Measurements from ENCODE around the gene CMSS1. TPM values are rescaled to one million over a fixed set of nuclear protein-coding genes. Genes with fewer than 3 reads are reported as not detected.
"Not testable (repeated sequence)": the region's sequence is repeated elsewhere in the genome, so short reads cannot be mapped to it uniquely, and the experiment has no call there.

Gene CMSS1
- polyA plus RNA-seq, 1 donor from 2014 or later = 31.8 TPM

- Histone ChIP-seq H3K79me2 (replicated peaks; ENCODE audit: insufficient read depth, low read length) (no peaks in the 10 kb centered on the region), H3K9me3 (ENCODE audit: low read length) (no peaks in the 10 kb centered on the region), H3K36me3 (ENCODE audit: insufficient read depth, low read length) (no peaks in the 10 kb centered on the region), H2AFZ (ENCODE audit: low read depth, low read length) (no peak overlapping the region), H3K9ac (ENCODE audit: low read length) (no peak overlapping the region), H3F3A (ENCODE audit: insufficient read depth, low read length, poor library complexity, severe bottlenecking) (no peaks in the 10 kb centered on the region), H4K20me1 (ENCODE audit: insufficient read depth) (no peaks in the 10 kb centered on the region), H3K9me2 (ENCODE audit: insufficient read depth, low read length) (no peaks in the 10 kb centered on the region), H3K4me2 (ENCODE audit: low read length) (no peak overlapping the region), H3K27ac (ENCODE audit: low read length) (no peak overlapping the region), H3K4me3 (ENCODE audit: low read length) (no peak overlapping the region), H3K27me3 (ENCODE audit: insufficient read depth, low read depth, low read length) (no peaks in the 10 kb centered on the region)
- TF ChIP-seq EZH2 (IDR thresholded peaks at IDR 0.05; ENCODE audit: borderline replicate concordance, insufficient read depth, low read length, poor library complexity, severe bottlenecking) (no peak), MXI1 (conservative IDR thresholded peaks at IDR 0.05; ENCODE audit: poor library complexity, severe bottlenecking) (no peak), CTCF (IDR thresholded peaks at IDR 0.05; ENCODE audit: poor library complexity, severe bottlenecking) (no peak), REST (IDR thresholded peaks at IDR 0.05; ENCODE audit: borderline replicate concordance) (no peak)
Observed at GRCh38 chr3:100047455-100048141, 229.9 kb downstream of the CMSS1 start.

- H4K20me1 ChIP-seq (ENCODE audit: insufficient read depth) = no peaks in the 10 kb centered on the region
- H3K79me2 ChIP-seq (replicated peaks; ENCODE audit: insufficient read depth, low read length) = no peaks in the 10 kb centered on the region
- H3F3A ChIP-seq (ENCODE audit: insufficient read depth, low read length, poor library complexity, severe bottlenecking) = no peaks in the 10 kb centered on the region
- no peaks in the 10 kb centered on the region for H3K27me3 ChIP-seq (ENCODE audit: insufficient read depth, low read depth, low read length)
- H3K9me3 ChIP-seq (ENCODE audit: low read length) = no peaks in the 10 kb centered on the region
- no peaks in the 10 kb centered on the region for H3K9me2 ChIP-seq (ENCODE audit: insufficient read depth, low read length)
- no peak overlapping the region for H3K9ac ChIP-seq (ENCODE audit: low read length)
- H3K36me3 ChIP-seq (ENCODE audit: insufficient read depth, low read length) = no peaks in the 10 kb centered on the region
- H2AFZ ChIP-seq (ENCODE audit: low read depth, low read length) = no peak overlapping the region
- TF ChIP-seq POLR2AphosphoS5 (IDR thresholded peaks at IDR 0.05) (no peak), RAD21 (conservative IDR thresholded peaks at IDR 0.05) (no peak), MXI1 (conservative IDR thresholded peaks at IDR 0.05; ENCODE audit: poor library complexity, severe bottlenecking) (no peak), EP300 (conservative IDR thresholded peaks at IDR 0.05; ENCODE audit: poor library complexity, severe bottlenecking) (no peak), SMC3 (conservative IDR thresholded peaks at IDR 0.05; ENCODE audit: poor library complexity) (no peak), TAF1 (IDR thresholded peaks at IDR 0.05; ENCODE audit: low read depth) (no peak), REST (IDR thresholded peaks at IDR 0.05; ENCODE audit: borderline replicate concordance) (no peak), EZH2 (IDR thresholded peaks at IDR 0.05; ENCODE audit: borderline replicate concordance, insufficient read depth, low read length, poor library complexity, severe bottlenecking) (no peak), CTCF (IDR thresholded peaks at IDR 0.05; ENCODE audit: poor library complexity, severe bottlenecking) (no peak)
- H3K27ac ChIP-seq (ENCODE audit: low read length) = no peak overlapping the region
- no peak overlapping the region for H3K4me2 ChIP-seq (ENCODE audit: low read length)
- no peak overlapping the region for H3K4me3 ChIP-seq (ENCODE audit: low read length)
Observed at GRCh38 chr3:100048248-100048647, 230.6 kb downstream of the CMSS1 start.

GRCh38 chr3:100051513-100051912 lies 233.9 kb downstream of the CMSS1 start:
- H4K20me1 ChIP-seq (ENCODE audit: insufficient read depth); H3K79me2 ChIP-seq (replicated peaks; ENCODE audit: insufficient read depth, low read length); H3K27me3 ChIP-seq (ENCODE audit: insufficient read depth, low read depth, low read length); H3K9me2 ChIP-seq (ENCODE audit: insufficient read depth, low read length); H3K4me3 ChIP-seq (ENCODE audit: low read length); H3K9me3 ChIP-seq (ENCODE audit: low read length); H3K27ac ChIP-seq (ENCODE audit: low read length); H3K4me2 ChIP-seq (ENCODE audit: low read length); H3F3A ChIP-seq (ENCODE audit: insufficient read depth, low read length, poor library complexity, severe bottlenecking); H2AFZ ChIP-seq (ENCODE audit: low read depth, low read length); H3K36me3 ChIP-seq (ENCODE audit: insufficient read depth, low read length); H3K9ac ChIP-seq (ENCODE audit: low read length): not testable (repeated sequence)
